H1 (cell line): ENCODE results near the gene PTPN3.

Experiments used
- CBX5 ChIP-seq: fragments of 300-800, 300-1000 bp; sonication (generic); IDR thresholded peaks from 2 replicates; pipeline ENCODE4 v1.7.1; 2016; ENCODE audit warnings: antibody characterized with exemption, low read length, low read depth
- CHD1 ChIP-seq: IDR thresholded peaks from 2 replicates; pipeline ENCODE4 v1.6.1; 2012; ENCODE audit warnings: low read depth, low read length, improper control_type of control experiment
- CHD2 ChIP-seq: IDR thresholded peaks from 2 replicates; pipeline ENCODE4 v1.6.1; 2012; ENCODE audit warnings: low read length, improper control_type of control experiment
- CTCF ChIP-seq, 3 experiments: IDR thresholded peaks; 1 replicate in 2 of 3; 2 replicates in 1 of 3; pipeline versions ENCODE4 v1.5.1 to v1.6.1; 2011; ENCODE audit warnings: low read length in 3 of 3, mild to moderate bottlenecking in 3 of 3, inconsistent platforms in 2 of 3, low read depth in 1 of 3, moderate library complexity in 1 of 3; ENCODE audit not compliant: insufficient read depth in 1 of 3; ENCODE audit errors: control extremely low read depth in 1 of 3
- EZH2 ChIP-seq: fragments of 200-600 bp; sonication (generic); IDR thresholded peaks from 2 replicates; pipeline ENCODE4 v1.7.1; 2012; ENCODE audit warnings: low read depth, mild to moderate bottlenecking, moderate library complexity, low read length, inconsistent platforms; ENCODE audit not compliant: severe bottlenecking
- GTF2F1 ChIP-seq: IDR thresholded peaks from 2 replicates; pipeline ENCODE4 v1.6.1; 2012; ENCODE audit warnings: low read depth, low read length, improper control_type of control experiment, borderline replicate concordance
- POLR2A ChIP-seq, 2 experiments: IDR thresholded peaks; 1 replicate in 1 of 2; 2 replicates in 1 of 2; pipeline ENCODE4 v1.6.1; 2011; ENCODE audit warnings: low read depth in 2 of 2, low read length in 2 of 2, mild to moderate bottlenecking in 2 of 2; ENCODE audit errors: control extremely low read depth in 1 of 2
- RFX5 ChIP-seq: IDR thresholded peaks from 2 replicates; pipeline ENCODE4 v1.6.1; 2011; ENCODE audit warnings: low read depth, low read length, improper control_type of control experiment, borderline replicate concordance
- SP1 ChIP-seq: IDR thresholded peaks from 2 replicates; pipeline ENCODE4 v1.6.1; 2011; ENCODE audit warnings: low read depth, low read length
- SUZ12 ChIP-seq: fragments of 200-600 bp; sonication (generic); IDR thresholded peaks from 2 replicates; pipeline ENCODE4 v1.6.1; 2012; ENCODE audit warnings: mild to moderate bottlenecking, inconsistent platforms, low read length, moderate library complexity, mixed read lengths
- TAF1 ChIP-seq: IDR thresholded peaks from 2 replicates; pipeline ENCODE4 v1.6.1; 2011; ENCODE audit warnings: mild to moderate bottlenecking, low read depth, low read length
- TF ChIP-seq, protein P1 (sequence below): IDR thresholded peaks from 2 replicates; pipeline ENCODE4 v1.6.1; 2012; ENCODE audit warnings: inconsistent platforms
- TF ChIP-seq, protein P2 (sequence below): IDR thresholded peaks from 2 replicates; pipeline ENCODE4 v1.6.1; 2011; ENCODE audit warnings: low read length, improper control_type of control experiment

- TF ChIP-seq CTCF (IDR thresholded peaks at IDR 0.05; ENCODE audit: control extremely low read depth in 1 of 3, insufficient read depth in 1 of 3, low read depth in 1 of 3, low read length in 3 of 3) = no peak
- TF ChIP-seq EZH2 = no peak
- no peak for TF ChIP-seq TAF1
- TF ChIP-seq, protein P1, sequence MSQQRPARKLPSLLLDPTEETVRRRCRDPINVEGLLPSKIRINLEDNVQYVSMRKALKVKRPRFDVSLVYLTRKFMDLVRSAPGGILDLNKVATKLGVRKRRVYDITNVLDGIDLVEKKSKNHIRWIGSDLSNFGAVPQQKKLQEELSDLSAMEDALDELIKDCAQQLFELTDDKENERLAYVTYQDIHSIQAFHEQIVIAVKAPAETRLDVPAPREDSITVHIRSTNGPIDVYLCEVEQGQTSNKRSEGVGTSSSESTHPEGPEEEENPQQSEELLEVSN = no peak
- TF ChIP-seq CHD2 = no peak
- TF ChIP-seq CBX5 = no peak
- TF ChIP-seq, protein P2, sequence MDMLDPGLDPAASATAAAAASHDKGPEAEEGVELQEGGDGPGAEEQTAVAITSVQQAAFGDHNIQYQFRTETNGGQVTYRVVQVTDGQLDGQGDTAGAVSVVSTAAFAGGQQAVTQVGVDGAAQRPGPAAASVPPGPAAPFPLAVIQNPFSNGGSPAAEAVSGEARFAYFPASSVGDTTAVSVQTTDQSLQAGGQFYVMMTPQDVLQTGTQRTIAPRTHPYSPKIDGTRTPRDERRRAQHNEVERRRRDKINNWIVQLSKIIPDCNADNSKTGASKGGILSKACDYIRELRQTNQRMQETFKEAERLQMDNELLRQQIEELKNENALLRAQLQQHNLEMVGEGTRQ = no peak
- no peak for TF ChIP-seq POLR2A (IDR thresholded peaks at IDR 0.05; ENCODE audit: control extremely low read depth in 1 of 2, low read depth in 2 of 2, low read length in 2 of 2)
- no peak for TF ChIP-seq GTF2F1
- no peak for TF ChIP-seq CHD1
- no peak for TF ChIP-seq SUZ12
- TF ChIP-seq RFX5 = no peak
- TF ChIP-seq SP1 = no peak
These were observed 1.9 kb downstream of the PTPN3 start for GRCh38 chr9:109496218-109496617.
